Measurements from ENCODE around the gene SPEG. TPM values are rescaled to one million over a fixed set of nuclear protein-coding genes. Genes with fewer than 3 reads are reported as not detected.
A peak's percentile ranks its signal among the peaks of the same experiment; 100 is the strongest.

SPEG gene
- total and polyA plus RNA-seq, 2 of the 13 experiments (the other 11 are each of a cell fraction or from before 2014, with no cell fraction given), result 0.18 to 0.24 TPM

DNA sequence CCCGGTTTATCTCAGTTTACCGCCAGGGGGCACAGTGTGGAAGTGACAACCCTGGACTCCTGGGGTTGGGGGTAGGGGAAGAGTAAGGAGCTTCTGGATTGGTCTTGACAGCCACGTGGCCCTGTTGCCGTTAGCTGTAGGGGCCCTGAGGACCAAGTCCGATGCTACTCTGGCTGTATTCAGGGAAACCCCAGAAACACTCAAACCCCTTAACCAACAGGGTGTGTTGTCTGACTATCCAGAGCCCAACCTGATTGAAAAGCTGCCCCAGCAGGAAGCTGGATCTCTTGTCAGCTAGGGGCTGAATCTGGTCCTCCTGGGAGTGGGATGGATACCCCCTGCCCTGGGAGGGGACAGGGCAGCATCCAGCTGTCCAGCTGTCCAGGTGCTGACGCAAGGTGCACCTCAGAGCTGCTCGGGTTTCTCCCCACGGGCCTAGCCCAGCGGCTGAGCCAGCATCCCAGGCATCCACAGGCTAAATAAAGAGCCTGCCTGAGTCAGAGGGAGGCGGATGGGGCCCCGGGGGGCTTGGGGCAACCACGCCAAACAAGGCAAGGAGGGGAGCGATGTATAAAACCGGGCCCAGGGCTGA, 61.0 kb downstream of the SPEG start (continued):
- TF ChIP-seq, protein P1, sequence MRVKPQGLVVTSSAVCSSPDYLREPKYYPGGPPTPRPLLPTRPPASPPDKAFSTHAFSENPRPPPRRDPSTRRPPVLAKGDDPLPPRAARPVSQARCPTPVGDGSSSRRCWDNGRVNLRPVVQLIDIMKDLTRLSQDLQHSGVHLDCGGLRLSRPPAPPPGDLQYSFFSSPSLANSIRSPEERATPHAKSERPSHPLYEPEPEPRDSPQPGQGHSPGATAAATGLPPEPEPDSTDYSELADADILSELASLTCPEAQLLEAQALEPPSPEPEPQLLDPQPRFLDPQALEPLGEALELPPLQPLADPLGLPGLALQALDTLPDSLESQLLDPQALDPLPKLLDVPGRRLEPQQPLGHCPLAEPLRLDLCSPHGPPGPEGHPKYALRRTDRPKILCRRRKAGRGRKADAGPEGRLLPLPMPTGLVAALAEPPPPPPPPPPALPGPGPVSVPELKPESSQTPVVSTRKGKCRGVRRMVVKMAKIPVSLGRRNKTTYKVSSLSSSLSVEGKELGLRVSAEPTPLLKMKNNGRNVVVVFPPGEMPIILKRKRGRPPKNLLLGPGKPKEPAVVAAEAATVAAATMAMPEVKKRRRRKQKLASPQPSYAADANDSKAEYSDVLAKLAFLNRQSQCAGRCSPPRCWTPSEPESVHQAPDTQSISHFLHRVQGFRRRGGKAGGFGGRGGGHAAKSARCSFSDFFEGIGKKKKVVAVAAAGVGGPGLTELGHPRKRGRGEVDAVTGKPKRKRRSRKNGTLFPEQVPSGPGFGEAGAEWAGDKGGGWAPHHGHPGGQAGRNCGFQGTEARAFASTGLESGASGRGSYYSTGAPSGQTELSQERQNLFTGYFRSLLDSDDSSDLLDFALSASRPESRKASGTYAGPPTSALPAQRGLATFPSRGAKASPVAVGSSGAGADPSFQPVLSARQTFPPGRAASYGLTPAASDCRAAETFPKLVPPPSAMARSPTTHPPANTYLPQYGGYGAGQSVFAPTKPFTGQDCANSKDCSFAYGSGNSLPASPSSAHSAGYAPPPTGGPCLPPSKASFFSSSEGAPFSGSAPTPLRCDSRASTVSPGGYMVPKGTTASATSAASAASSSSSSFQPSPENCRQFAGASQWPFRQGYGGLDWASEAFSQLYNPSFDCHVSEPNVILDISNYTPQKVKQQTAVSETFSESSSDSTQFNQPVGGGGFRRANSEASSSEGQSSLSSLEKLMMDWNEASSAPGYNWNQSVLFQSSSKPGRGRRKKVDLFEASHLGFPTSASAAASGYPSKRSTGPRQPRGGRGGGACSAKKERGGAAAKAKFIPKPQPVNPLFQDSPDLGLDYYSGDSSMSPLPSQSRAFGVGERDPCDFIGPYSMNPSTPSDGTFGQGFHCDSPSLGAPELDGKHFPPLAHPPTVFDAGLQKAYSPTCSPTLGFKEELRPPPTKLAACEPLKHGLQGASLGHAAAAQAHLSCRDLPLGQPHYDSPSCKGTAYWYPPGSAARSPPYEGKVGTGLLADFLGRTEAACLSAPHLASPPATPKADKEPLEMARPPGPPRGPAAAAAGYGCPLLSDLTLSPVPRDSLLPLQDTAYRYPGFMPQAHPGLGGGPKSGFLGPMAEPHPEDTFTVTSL (CRISPR knock-in tag; IDR thresholded peaks at IDR 0.05; ENCODE audit: borderline replicate concordance), result no peak
- TF ChIP-seq TCF7 (IDR thresholded peaks at IDR 0.05; ENCODE audit: low read depth) (no peak), TEAD2 (CRISPR knock-in tag; IDR thresholded peaks at IDR 0.05) (no peak), ZNF616 (CRISPR knock-in tag; IDR thresholded peaks at IDR 0.05; ENCODE audit: low read depth) (no peak), ZNF260 (CRISPR knock-in tag; IDR thresholded peaks at IDR 0.05; ENCODE audit: borderline replicate concordance, low read depth) (no peak), HNRNPH1 (optimal IDR thresholded peaks at IDR 0.05; ENCODE audit: low read depth, low read length) (no peak), MTA1 (CRISPR knock-in tag; IDR thresholded peaks at IDR 0.05; ENCODE audit: borderline replicate concordance) (no peak)
- TF ChIP-seq, protein P2, sequence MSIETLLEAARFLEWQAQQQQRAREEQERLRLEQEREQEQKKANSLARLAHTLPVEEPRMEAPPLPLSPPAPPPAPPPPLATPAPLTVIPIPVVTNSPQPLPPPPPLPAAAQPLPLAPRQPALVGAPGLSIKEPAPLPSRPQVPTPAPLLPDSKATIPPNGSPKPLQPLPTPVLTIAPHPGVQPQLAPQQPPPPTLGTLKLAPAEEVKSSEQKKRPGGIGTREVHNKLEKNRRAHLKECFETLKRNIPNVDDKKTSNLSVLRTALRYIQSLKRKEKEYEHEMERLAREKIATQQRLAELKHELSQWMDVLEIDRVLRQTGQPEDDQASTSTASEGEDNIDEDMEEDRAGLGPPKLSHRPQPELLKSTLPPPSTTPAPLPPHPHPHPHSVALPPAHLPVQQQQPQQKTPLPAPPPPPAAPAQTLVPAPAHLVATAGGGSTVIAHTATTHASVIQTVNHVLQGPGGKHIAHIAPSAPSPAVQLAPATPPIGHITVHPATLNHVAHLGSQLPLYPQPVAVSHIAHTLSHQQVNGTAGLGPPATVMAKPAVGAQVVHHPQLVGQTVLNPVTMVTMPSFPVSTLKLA (IDR thresholded peaks at IDR 0.05), result peak; percentile 73
- TF ChIP-seq, protein P3, sequence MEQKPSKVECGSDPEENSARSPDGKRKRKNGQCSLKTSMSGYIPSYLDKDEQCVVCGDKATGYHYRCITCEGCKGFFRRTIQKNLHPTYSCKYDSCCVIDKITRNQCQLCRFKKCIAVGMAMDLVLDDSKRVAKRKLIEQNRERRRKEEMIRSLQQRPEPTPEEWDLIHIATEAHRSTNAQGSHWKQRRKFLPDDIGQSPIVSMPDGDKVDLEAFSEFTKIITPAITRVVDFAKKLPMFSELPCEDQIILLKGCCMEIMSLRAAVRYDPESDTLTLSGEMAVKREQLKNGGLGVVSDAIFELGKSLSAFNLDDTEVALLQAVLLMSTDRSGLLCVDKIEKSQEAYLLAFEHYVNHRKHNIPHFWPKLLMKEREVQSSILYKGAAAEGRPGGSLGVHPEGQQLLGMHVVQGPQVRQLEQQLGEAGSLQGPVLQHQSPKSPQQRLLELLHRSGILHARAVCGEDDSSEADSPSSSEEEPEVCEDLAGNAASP (CRISPR knock-in tag; IDR thresholded peaks at IDR 0.05; ENCODE audit: borderline replicate concordance), result peak; percentile 37; the same call in 1 of the 2 replicates
- TF ChIP-seq, protein P4, sequence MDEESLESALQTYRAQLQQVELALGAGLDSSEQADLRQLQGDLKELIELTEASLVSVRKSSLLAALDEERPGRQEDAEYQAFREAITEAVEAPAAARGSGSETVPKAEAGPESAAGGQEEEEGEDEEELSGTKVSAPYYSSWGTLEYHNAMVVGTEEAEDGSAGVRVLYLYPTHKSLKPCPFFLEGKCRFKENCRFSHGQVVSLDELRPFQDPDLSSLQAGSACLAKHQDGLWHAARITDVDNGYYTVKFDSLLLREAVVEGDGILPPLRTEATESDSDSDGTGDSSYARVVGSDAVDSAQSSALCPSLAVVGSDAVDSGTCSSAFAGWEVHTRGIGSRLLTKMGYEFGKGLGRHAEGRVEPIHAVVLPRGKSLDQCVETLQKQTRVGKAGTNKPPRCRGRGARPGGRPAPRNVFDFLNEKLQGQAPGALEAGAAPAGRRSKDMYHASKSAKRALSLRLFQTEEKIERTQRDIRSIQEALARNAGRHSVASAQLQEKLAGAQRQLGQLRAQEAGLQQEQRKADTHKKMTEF (CRISPR knock-in tag; IDR thresholded peaks at IDR 0.05), result no peak
- TF ChIP-seq, protein P5, sequence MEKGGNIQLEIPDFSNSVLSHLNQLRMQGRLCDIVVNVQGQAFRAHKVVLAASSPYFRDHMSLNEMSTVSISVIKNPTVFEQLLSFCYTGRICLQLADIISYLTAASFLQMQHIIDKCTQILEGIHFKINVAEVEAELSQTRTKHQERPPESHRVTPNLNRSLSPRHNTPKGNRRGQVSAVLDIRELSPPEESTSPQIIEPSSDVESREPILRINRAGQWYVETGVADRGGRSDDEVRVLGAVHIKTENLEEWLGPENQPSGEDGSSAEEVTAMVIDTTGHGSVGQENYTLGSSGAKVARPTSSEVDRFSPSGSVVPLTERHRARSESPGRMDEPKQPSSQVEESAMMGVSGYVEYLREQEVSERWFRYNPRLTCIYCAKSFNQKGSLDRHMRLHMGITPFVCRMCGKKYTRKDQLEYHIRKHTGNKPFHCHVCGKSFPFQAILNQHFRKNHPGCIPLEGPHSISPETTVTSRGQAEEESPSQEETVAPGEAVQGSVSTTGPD (CRISPR knock-in tag; IDR thresholded peaks at IDR 0.05), result no peak
- TF ChIP-seq, protein P6, sequence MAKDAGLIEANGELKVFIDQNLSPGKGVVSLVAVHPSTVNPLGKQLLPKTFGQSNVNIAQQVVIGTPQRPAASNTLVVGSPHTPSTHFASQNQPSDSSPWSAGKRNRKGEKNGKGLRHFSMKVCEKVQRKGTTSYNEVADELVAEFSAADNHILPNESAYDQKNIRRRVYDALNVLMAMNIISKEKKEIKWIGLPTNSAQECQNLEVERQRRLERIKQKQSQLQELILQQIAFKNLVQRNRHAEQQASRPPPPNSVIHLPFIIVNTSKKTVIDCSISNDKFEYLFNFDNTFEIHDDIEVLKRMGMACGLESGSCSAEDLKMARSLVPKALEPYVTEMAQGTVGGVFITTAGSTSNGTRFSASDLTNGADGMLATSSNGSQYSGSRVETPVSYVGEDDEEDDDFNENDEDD (CRISPR knock-in tag; IDR thresholded peaks at IDR 0.05; ENCODE audit: borderline replicate concordance), result peak; percentile 48; the same call in 1 of the 2 replicates
- TF ChIP-seq, protein P7, sequence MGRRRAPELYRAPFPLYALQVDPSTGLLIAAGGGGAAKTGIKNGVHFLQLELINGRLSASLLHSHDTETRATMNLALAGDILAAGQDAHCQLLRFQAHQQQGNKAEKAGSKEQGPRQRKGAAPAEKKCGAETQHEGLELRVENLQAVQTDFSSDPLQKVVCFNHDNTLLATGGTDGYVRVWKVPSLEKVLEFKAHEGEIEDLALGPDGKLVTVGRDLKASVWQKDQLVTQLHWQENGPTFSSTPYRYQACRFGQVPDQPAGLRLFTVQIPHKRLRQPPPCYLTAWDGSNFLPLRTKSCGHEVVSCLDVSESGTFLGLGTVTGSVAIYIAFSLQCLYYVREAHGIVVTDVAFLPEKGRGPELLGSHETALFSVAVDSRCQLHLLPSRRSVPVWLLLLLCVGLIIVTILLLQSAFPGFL (CRISPR knock-in tag; IDR thresholded peaks at IDR 0.05), result no peak
